HCT116 (cell line): ENCODE results near the gene WBP1L.
"Not testable (repeated sequence)": the region's sequence is repeated elsewhere in the genome, so short reads cannot be mapped to it uniquely, and the experiment has no call there.

ENCODE experiments used
- CEBPB ChIP-seq: IDR thresholded peaks from 2 replicates; pipeline ENCODE4 v1.6.1; 2012; ENCODE audit warnings: low read depth
- EZH2 ChIP-seq: fragments of 200-600 bp; sonication (generic); IDR thresholded peaks from 2 replicates; pipeline ENCODE4 v1.6.1; 2017; ENCODE audit warnings: antibody characterized with exemption, mixed run types
- EZH2phosphoT487 ChIP-seq: fragments of 200-600 bp; IDR thresholded peaks from 2 replicates; pipeline ENCODE4 v1.6.1; 2018; ENCODE audit warnings: antibody characterized with exemption, borderline replicate concordance
- FOSL1 ChIP-seq: IDR thresholded peaks from 2 replicates; pipeline ENCODE4 v1.6.1; 2012; ENCODE audit warnings: low read depth
- POLR2A ChIP-seq: IDR thresholded peaks from 2 replicates; pipeline ENCODE4 v1.7.0; 2011; ENCODE audit warnings: borderline replicate concordance; ENCODE audit not compliant: insufficient read depth, insufficient read length; ENCODE audit errors: extremely low read depth
- RAD21 ChIP-seq: IDR thresholded peaks from 2 replicates; pipeline ENCODE4 v1.6.1; 2012; ENCODE audit warnings: low read depth, mild to moderate bottlenecking
- SIN3A ChIP-seq: IDR thresholded peaks from 2 replicates; pipeline ENCODE4 v1.6.1; 2012; ENCODE audit warnings: low read depth
- YY1 ChIP-seq: IDR thresholded peaks from 2 replicates; pipeline ENCODE4 v1.6.1; 2011; ENCODE audit warnings: low read length, low read depth, moderate library complexity, mild to moderate bottlenecking; ENCODE audit not compliant: insufficient replicate concordance; ENCODE audit errors: extremely low read depth
- TF ChIP-seq, protein P1 (sequence below), 3 experiments: fragments of 200-600 bp in 1 of 3; sonication (generic) in 1 of 3; IDR thresholded peaks in 2 of 3; conservative IDR thresholded peaks in 1 of 3; 2 replicates each; pipeline ENCODE4 v1.5.1; 2012 to 2017; ENCODE audit warnings: low read depth in 2 of 3, low read length in 2 of 3, antibody characterized with exemption in 1 of 3, borderline replicate concordance in 1 of 3, control low read depth in 1 of 3, mild to moderate bottlenecking in 1 of 3, mixed read lengths in 1 of 3, mixed run types in 1 of 3, moderate library complexity in 1 of 3; ENCODE audit not compliant: insufficient read depth in 1 of 3

DNA sequence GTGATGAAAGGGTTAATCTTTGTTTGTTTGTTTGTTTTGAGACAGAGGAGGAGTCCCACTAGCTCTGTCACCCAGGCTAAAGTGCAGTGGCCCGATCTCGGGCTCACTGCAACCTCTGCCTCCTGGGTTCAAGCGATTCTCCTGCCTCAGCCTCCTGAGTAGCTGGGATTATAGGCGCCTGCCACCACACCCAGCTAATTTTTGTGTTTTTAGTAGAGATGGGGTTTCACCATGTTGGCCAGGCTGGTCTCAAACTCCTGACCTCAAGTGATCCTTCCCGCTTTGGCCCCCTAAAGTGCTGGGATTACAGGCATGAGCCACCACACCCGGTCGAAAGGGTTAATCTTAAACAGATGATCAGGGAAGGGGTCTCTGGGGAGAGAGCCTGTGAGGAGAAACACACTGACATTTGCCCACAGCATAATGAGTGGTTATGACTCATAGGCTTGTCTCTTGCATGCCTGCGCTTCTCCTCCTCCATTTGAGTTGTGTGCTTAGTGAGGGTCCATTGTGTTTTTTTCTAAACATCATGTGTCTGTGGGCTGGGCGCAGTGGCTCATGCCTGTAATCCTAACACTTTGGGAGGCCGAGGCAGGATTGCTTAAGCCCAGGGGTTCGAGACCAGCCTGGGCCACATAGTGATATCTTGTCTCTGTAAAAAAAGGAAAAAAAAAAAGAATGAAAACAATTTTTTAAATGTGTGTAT is 112.1 kb downstream of the WBP1L start:
- TF ChIP-seq, protein P1, sequence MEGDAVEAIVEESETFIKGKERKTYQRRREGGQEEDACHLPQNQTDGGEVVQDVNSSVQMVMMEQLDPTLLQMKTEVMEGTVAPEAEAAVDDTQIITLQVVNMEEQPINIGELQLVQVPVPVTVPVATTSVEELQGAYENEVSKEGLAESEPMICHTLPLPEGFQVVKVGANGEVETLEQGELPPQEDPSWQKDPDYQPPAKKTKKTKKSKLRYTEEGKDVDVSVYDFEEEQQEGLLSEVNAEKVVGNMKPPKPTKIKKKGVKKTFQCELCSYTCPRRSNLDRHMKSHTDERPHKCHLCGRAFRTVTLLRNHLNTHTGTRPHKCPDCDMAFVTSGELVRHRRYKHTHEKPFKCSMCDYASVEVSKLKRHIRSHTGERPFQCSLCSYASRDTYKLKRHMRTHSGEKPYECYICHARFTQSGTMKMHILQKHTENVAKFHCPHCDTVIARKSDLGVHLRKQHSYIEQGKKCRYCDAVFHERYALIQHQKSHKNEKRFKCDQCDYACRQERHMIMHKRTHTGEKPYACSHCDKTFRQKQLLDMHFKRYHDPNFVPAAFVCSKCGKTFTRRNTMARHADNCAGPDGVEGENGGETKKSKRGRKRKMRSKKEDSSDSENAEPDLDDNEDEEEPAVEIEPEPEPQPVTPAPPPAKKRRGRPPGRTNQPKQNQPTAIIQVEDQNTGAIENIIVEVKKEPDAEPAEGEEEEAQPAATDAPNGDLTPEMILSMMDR (IDR thresholded peaks at IDR 0.05 in 2 of 3, conservative IDR thresholded peaks at IDR 0.05 in 1 of 3; ENCODE audit: borderline replicate concordance in 1 of 3, insufficient read depth in 1 of 3, low read depth in 2 of 3, low read length in 2 of 3): not testable (repeated sequence)
- not testable (repeated sequence) for TF ChIP-seq EZH2, SIN3A, RAD21, YY1, POLR2A, EZH2phosphoT487, CEBPB
- TF ChIP-seq FOSL1: peak; percentile 54
